Measurements from ENCODE around the gene EPHB1.

GRCh38 chr3:134761213-134761612 is 33.8 kb upstream of the EPHB1 start:
- TF ChIP-seq CTCF (IDR thresholded peaks at IDR 0.05) (no peak), POLR2AphosphoS5 (IDR thresholded peaks at IDR 0.05) (no peak)
